DMS53 treated with DMSO at 0.1 percent for 48 hours (cell line): ENCODE results near the gene TTC24.

Source experiments
- DNase-seq: peaks from one replicate; lab custom pipeline; 2025; ENCODE audit not compliant: unreplicated experiment; lab: John Stamatoyannopoulos, UW

The TTC24 gene

DNA sequence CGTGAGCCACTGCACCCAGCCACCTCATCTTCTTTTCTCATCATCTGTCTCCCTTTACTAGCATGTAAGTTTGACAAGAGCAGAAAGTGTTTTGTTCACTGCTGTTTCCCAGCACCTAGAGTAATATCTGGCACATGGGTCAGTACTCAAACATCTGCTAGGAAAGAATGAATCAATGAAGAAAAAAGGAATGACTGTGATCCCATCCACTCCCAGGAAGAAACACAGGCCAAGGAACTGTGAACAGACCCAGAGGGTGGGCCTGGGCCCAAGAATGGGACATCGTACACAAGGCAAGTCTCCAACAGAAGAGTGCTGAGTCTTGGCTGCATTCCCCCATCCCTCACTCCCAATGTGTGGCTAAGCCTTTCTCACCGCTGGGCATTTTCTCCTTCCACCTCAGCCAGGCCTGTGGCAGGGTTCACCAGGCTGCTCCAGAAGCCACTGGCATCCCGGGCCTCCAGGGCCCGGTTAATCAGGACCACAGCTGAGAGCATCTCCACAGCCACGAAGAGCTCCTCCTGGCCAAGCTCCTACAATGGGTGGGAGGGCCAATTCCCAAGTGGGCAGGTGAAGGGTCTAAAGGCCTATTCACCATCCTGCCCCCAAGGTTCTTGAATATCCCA lies 25.6 kb upstream of the TTC24 start:
- DNase-seq = no peak

DNA sequence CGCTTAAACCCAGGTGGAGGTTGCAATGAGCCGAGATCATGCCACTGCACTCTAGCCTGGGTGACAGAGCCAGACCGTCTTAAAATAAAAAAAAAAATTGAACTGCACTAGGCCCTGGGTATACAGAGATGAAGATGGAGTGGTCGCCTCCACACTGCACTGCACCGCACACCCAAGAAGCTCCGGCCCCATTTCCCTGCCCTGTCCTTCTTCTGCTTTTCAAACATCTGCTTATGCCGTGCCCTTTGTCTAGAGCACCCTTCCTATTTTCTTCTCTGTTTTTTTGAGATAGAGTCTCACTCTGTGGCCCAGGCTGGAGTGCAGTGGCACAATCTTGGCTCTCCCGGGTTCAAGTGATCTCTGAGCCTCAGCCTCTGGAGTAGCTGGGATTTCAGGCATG lies 24.6 kb upstream of the TTC24 start:
- no peak for DNase-seq

DNA sequence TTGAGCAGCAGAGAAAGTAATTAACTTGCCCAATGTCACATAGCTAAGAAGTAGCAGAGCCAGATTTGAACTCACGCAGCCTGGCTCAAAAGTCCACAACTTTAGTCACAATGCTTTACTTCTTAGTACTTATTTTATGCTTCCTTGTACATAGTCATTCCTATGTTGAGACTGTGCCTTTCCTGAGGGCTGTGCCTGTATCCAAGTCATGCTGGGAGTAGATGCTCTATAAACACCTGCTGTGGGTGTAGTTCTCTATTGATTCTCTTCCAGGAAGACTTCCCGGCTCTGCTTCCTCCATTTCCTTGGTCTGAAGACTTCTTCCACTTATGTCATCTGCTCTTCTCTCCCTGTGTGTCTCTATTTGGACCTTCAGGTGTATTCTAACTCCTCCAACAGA lies 23.8 kb upstream of the TTC24 start:
- no peak for DNase-seq

DNA sequence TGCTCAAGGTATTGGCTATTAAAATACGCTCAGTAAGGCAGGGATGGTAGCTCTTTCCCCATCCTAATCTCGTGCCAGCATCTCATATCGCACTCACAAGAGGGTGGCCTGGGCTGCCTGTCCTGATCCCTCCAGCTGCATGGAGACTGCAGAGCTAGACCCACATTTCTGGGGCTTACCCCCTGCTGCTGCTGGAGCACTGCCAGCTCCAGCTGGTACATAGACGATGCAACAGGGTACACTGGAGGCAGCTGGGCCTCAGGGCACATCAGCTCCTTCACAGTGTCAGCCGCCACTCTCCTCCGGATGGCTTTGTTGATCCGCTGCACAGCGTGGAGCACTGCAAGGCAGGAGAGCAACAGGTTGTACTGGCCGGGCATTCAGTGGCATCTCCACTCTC lies 23.2 kb upstream of the TTC24 start:
- DNase-seq = no peak

DNA sequence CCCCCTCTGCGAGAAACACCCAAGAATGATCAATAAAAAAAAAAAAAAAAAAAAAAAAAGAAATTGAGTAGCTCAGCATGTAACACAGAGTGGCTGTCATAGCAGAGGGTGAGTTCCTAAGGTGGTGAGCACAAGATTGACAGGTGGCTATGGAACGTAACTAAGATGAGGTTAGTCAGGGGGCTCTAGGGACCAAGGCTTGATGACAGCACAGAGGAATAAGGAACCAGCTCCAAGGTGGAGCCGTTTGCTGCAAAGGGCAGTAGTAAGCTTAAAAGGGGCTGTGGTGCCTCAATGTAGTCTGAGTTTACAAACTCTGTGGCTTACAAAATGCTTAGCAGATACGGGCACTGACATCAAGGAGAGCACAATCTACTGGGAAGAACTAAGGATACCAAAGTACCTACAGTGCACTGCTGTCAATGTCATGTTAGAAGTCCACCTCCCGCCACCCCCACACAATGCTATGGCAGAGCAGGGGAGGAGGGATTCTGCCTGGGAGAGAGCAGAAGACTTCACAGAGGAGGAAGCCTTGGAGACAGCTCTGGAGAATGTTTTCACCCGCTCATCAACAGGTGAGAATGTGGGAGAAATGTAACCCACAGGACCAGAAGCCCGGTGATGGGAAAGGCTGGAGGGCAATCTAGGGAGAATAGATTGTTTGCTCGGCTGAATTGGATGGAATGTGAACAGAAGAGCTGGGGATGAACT lies 20.3 kb upstream of the TTC24 start:
- no peak for DNase-seq

DNA sequence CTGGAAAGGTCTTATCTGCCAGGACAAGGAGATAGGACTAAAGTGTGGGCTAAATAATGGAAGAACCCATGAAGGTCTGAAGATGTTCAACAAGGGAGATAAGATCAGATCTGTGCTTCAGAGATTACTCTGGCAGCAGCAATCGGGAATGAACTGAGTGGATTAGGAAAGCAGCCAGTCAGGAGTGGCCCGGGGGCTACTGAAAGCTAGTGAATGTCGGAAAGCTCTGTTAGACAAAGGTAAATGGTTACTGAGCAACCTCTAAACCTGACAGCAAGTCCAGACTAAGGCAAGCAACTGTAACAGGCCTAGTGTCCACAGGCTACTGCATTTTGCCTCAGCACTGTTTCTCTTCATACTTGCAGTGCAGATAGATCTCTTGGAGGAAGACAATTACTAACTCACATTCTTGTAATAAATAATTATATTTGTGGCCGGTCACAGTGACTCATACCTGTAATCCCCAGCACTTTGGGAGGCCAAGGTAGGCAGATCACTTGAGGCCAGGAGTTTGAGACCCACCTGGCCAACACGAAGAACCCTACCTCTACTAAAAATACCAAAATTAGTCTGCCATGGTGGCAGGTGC lies 19.6 kb upstream of the TTC24 start:
- DNase-seq = no peak

DNA sequence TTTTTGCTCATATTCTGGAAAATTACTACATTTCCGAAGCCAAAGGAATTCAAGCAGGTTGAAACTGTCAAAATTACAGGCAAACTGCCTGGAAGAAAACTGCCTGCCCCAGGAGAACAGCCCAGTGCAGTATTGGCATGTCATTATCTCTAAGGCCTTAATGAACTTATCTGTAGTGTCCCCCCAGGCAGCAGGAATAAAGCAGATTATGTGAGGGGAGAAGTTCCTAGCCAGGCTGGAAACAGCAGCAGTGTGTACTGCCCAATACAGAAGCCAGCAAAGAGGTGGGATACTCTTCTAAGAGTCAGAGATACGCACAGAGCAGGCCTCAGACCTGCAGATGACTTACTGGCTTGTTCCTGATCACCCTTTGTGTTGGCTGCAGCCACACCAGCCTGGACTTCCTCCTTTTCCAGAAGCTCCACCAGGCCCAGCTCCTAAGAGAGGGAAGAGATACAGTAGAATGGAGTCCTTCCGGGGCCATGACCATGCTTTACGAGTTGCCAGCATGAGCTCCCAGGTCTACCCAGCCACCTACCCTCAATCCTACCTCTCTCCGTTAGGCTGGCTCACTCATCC lies 18.8 kb upstream of the TTC24 start:
- DNase-seq = no peak

DNA sequence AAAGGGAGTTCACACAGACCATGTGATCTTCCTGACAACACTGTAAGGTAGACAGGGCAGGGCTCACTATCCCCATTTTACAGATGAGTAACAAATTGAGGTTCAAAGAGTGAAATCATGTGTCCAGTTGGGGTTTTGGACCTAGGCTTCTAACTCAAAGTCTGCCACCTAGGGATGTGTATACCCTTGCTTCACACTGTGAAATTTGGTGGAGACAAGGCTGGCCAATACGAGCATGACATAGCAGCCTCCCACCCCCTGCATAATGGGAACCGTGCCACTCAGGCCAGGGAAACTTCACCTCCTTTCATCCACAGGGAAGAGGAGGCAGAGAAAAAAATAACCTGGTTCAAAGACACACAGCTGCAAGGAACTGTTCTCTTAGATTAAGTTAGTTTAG lies 14.0 kb upstream of the TTC24 start:
- DNase-seq = no peak

DNA sequence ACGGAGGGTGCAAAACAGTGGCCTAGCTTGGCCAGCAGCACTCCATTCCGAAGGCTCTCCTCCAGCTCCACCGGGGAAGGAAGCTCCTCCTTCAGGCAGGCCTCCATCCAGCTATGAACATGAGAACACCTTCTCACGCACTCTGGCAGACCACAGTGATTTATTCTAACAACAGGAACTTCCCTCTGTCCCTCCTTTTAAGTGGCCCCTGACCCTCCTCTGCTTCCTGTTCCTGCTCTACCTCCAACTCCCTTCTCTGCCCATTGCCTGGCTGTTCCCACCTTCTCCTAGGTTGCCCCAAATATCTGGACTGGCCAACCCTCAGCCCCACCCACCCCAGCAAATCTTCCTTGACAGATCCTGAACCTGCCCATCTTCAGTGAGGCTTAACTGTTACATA lies 13.1 kb upstream of the TTC24 start:
- no peak for DNase-seq

DNA sequence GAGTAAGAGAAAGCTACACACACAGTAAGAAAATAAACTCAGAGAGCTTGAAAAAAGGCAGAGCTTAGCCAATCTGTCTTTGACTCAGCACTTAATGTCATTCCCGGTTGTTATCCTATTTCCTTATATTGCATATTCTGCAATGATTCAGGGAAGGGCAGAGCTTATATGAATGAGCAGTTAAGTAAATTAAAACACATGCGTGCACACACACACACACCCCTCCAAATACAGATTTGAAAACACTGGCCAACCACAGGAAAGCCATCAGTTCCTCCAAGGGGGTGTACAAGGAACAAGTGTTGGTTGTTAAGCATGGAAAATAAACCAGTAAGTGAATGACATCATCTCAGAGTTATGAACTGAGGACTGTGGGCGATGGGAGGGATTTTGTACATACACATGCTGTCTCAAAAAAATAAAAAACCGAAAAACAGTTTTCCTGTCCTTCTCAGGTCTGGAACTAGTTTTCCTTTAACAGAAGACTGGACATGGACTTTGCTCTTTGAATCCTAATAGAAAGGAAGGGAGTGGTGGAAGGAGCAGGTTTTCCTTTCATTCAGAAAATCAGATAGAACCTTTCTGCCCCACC lies 8.2 kb upstream of the TTC24 start:
- DNase-seq = no peak

DNA sequence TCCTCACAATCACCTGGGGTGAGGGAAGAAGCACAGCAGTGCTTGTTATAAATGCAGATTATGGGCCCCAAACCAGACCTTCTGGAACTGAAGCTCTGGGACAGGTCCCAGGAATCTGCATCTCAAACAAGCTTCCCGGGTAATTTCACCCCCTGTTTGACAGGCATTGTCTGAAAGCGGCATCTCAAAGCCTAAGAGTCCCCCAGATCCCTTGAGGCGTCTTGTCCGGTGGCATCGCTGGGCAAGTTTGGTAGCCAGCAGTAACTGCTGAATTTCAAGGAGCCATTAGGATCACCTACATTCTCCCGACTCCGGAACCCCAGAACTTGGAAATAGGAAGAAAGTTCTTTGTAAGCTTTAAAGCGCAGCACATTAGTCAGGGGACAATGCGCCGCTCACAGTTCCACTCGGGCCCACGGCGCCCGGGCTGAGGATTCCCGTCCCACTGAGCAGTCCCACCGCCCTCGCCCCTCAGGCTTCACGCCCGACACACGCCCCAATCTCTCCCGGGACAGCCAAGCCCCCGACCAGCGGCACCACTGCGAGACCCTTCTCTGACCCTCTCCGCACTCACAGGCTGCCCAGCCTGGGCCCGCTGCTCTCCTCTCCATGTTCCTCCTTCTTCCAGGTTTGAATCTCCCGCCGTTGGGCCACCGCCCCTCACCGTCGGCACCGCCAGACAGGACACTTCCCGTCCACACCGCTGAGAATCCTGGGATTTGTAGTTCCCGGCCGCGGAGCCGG lies 7.4 kb upstream of the TTC24 start, which contains the start of gene IQGAP3:
IQGAP3 (minus strand) TSS at position 647 of the 744 bp plus-strand sequence; CDS start at position 611, 36 bp downstream.
- peak; percentile 73 for DNase-seq

DNA sequence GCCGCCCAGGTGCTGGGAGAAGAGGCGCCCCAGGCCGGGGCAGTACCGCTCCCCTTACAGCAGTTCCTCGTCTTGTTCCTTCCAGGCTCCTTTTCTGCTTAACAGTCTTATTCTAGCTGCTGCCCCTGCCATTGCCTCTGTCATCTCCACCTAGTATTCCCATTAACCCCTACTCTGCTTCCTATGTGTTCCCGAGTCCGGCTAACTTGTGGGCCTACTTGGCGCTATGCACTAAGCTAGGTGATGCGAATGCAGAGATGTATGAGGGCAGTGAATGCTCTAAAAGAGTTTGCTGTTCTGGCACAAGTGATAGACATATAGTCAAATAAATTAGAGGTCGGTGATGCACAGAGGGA lies 6.9 kb upstream of the TTC24 start:
- DNase-seq = no peak

DNA sequence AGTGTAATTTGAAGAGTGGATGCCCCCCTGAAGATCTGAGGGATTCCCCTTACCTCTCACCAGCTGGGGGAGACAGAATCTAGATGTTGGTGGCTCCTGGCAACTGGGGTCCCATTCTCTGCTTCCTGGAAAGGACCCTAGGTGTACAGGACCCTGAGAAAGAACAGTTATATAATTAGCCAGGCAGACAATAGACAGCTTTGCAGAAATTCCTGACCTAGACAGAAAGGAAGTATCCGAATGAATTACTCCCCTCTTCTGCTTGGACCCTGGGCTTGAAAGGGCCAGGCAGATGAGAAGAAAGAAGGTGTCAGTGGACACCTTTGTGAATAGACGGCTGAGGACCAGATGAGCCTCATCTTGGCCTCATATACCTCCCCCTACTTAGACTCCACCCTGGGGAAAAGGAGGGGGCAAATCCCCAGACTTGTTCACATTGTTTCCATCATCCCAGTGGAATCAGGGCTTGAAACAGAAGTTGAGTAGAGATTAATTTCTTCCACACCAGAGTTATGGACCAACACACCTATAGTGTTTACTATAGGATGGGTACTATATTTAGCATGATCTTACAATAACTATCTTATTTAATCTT lies 5.4 kb upstream of the TTC24 start:
- DNase-seq = no peak

DNA sequence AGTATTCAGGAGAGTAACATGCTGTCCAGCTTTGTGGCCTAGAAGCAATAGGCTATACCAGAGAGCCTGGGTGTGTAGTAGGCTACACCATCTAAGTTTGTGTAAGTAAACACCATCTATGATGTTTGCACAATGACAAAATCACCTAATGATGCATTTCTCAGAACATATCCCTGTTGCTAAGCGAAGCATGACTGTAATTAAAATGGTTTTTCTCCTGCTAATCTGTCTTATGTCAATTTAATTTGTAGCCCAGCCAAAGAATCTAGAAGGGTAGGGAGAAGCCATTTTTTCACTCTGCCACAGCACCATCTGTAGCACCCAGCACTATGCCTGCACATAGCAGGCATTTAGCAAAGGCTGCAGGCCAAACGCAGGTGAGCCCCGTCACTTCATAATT lies 2.0 kb upstream of the TTC24 start:
- peak; percentile 28 for DNase-seq

DNA sequence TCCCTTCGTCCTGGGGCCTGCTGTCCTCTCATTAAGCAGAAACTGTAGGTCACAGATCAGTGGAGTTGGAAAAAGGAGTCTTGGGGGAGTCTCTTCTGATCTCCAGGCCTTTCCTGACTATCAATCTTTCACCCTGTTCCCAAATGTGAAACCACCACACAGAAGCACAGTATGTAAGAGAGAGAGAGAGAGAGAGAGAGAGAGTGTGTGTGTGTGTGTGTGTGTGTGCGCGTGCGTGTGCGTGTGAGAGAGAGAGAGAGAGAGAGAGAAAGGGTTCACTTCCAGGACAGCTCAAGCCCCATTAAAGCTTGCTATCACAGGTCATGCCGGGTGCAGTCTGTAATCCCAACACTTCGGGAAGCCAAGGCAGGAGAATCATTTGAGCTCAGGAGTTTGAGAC lies 1.5 kb upstream of the TTC24 start:
- DNase-seq = no peak

DNA sequence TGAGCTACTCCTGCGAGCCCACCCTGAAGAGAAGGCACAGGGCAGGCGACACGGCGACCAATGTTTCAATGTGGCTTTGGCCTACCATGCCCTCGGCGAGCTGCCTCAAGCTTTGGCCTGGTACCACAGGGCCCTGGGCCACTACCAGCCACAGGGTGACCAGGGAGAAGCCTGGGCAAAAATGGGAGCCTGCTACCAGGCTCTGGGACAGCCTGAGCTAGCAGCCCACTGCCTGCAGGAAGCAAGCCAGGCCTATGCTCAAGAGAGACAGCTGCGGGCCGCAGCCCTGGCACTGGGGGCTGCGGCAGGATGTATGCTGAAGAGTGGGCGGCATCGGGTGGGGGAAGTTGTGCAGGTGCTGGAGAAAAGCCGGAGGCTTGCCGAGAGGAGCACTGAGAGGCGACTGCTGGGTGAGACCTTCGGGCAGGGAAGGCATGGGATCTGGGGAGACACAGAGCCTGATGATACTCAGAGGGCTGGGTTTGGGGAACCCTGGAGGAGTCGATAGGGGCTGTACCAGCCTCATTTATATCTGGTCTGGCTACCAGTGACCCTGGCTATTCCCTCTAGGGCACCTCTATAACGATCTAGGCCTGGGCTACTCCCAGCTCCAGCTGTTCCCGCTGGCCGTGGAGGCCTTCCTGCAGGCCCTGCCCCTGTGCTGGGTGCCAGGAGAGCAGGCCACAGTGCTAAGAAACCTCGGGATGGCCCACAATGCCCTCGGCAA lies 2.3 kb downstream of the TTC24 start:
- no peak for DNase-seq

DNA sequence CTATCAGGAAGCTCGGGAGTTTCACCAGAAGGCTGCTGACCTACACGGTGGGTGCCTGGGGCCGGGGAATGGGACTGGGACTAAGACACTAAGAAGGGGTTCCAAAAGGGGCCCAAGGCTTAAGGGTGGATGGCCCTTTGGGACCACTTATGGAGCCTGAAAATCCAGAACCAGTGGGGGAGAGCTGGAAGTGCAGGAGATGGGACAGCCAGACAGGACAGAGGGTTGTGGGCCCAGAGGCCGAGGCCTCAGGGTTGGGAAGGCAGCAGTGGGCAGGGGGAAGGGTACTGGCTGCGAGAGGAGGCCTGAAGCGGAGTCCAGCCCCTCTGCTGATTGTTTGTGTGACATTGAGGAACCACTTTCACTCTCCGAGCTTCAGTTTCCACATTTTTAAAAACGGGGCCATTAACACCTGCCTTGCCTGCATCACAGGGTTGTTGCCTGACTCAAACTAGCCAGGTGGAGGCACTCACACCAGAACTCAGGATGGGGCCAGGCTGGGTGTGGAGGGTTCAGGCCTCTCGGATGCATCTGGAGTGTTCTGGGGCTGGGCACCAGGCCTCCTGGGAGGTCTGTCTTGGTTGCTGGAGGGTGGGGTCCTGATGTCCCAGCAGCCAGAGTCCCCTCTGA lies 3.0 kb downstream of the TTC24 start:
- DNase-seq = no peak

DNA sequence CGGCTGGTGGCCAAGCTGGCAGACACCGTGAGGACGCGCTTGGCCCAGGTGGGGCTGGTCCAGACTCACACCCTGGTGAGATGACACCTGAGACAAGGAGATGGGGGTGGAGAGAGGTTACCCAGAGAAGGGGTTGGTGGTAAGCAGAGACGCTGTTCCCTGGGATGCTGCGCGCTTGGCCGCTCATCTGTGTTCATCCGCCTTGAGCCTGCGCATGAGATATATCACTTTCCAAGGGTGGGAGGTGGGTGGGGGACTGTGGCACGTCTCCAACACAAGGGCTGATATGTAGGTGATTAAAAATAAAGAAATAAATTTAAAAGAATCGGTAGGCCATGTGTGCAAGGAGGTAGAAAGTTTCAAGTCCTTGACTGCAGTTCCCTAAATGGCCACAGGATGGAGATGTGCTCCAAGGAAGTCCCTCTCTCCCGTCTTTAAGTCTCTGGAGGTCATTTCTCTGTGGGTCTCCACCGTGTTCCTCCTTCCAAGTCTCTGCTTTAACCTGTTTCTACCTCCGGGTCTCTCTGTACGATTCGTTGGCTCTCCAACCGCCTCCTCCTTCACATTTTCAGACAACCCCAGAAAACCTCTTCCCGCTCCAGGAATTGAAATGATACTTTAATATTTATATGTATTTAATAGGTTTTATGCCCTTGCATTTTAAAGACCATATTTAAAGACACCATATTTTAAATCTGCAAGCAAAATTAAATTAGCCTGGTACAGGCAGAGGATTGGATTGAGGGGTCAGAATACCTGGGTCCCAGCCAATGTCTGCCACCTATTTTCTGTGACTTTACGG lies 4.5 kb downstream of the TTC24 start:
- peak; percentile 74 for DNase-seq

DNA sequence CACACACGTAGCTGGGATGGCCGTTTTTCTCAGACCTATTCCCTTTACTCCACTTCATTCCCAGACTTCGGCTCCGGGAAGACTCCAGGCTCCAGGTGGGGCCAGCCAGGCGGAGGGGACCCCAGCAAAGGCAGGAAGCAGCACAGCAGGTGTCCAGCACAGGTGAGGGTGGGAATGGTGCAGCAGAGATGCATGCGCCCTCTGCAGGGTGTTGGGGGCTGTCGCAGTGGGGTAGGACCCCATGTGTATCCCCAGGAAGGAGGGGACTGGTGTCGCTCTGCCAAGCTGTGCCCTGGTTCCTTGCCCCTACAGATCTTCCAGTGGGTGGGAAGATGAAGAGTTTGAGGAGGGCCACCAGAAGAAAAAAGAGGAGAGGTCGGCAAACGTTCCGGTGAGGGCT lies 5.3 kb downstream of the TTC24 start:
- DNase-seq = peak; percentile 11
